Activated CD4-positive, alpha-beta T cell treated with anti-CD3 and anti-CD28 coated beads for 4 hours (primary cell): ENCODE data around the gene BANF1.
A peak's percentile ranks its signal among the peaks of the same experiment; 100 is the strongest.
"Not testable (repeated sequence)": the region's sequence is repeated elsewhere in the genome, so short reads cannot be mapped to it uniquely, and the experiment has no call there.

Source experiments
- DNase-seq, 2 donors: peaks; one replicate each; pipeline ENCODE4 v3.0.0-alpha.2; 2020

Gene BANF1

GRCh38 chr11:66011785-66012303 lies 9.5 kb downstream of the BANF1 start, which contains the start of gene CST6:
Gene CST6, plus strand, starts transcription at chr11:66012008. Its CDS starts 37 bp downstream, at chr11:66012045.
- no peak for DNase-seq

GRCh38 chr11:66012371-66012945 lies 10.2 kb downstream of the BANF1 start:
- no peak for DNase-seq

GRCh38 chr11:66012946-66013761 lies 10.9 kb downstream of the BANF1 start:
- no peak for DNase-seq

GRCh38 chr11:66013762-66014100 lies 11.4 kb downstream of the BANF1 start:
- no peak for DNase-seq

GRCh38 chr11:66014804-66015453 lies 12.6 kb downstream of the BANF1 start:
- DNase-seq = no peak

GRCh38 chr11:66015454-66015881 lies 13.2 kb downstream of the BANF1 start:
- no peak for DNase-seq

GRCh38 chr11:66015936-66016792 lies 13.9 kb downstream of the BANF1 start:
- no peak for DNase-seq

- no peak for DNase-seq
Measured at GRCh38 chr11:66016793-66017177, 14.5 kb downstream of the BANF1 start.

- DNase-seq = peak; percentile 66 to 78
Measured at GRCh38 chr11:66017321-66017720, 15.0 kb downstream of the BANF1 start.

- no peak for DNase-seq
Measured at GRCh38 chr11:66020212-66020611, 17.9 kb downstream of the BANF1 start.

- DNase-seq = no peak
Measured at GRCh38 chr11:66020618-66021357, 18.5 kb downstream of the BANF1 start.

- peak; percentile 65 to 80 for DNase-seq
Measured at GRCh38 chr11:66022401-66023185, 20.3 kb downstream of the BANF1 start.

- DNase-seq = not testable (repeated sequence)
Measured at GRCh38 chr11:66023186-66023440, 20.8 kb downstream of the BANF1 start.

- no peak for DNase-seq
Measured at GRCh38 chr11:66026017-66026529, 23.8 kb downstream of the BANF1 start, which contains the start of gene CATSPER1. Gene CATSPER1, minus strand, starts transcription at chr11:66026479. Its CDS starts 100 bp downstream, at chr11:66026379.

GRCh38 chr11:66032957-66033735 lies 30.8 kb downstream of the BANF1 start:
- DNase-seq = no peak

- no peak for DNase-seq
Measured at GRCh38 chr11:66035653-66036333, 33.5 kb downstream of the BANF1 start.

- no peak for DNase-seq
Measured at GRCh38 chr11:66036334-66036710, 34.0 kb downstream of the BANF1 start.

- no peak for DNase-seq
Measured at GRCh38 chr11:66037327-66037726, 35.0 kb downstream of the BANF1 start.

GRCh38 chr11:66039765-66040164 lies 37.5 kb downstream of the BANF1 start:
- no peak for DNase-seq
